MCF 10A (cell line): ENCODE measurements around the gene LYL1. TPM values are rescaled to one million over a fixed set of nuclear protein-coding genes. Genes with fewer than 3 reads are reported as not detected.
A peak's percentile ranks its signal among the peaks of the same experiment; 100 is the strongest.

ENCODE experiments used
- BruUV-seq: library from RNA; stranded (reverse); fragments of 400-500 nt; replicated peaks from 2 replicates; lab custom pipeline; 2021; lab: Mats Ljungman, UMichigan
- CTCF ChIA-PET: fragments of 300-600 bp; sonication (Branson Sonifier 250); formaldehyde crosslinking; extraction: SDS; loops from one replicate; lab custom pipeline; 2021; ENCODE audit warnings: antibody characterized with exemption, inconsistent platforms; lab: Yijun Ruan, JAX
- POLR2A ChIA-PET: fragments of 300-600, 350-650 bp; sonication (Branson Sonifier 250); formaldehyde crosslinking; extraction: SDS; loops from one replicate; lab custom pipeline; 2020; ENCODE audit warnings: antibody characterized with exemption, inconsistent platforms; lab: Yijun Ruan, JAX
- DNase-seq: peaks from one replicate; pipeline ENCODE4 v3.0.0-alpha.2; 2018; ENCODE audit not compliant: unreplicated experiment
- H3K27ac Mint-ChIP-seq: one replicate; pipeline ENCODE4 v1.8.0; 2022; ENCODE audit warnings: mild to moderate bottlenecking, low read depth, mixed read lengths; ENCODE audit not compliant: unreplicated experiment
- H3K27me3 Mint-ChIP-seq: one replicate; pipeline ENCODE4 v1.8.0; 2022; ENCODE audit warnings: mixed read lengths; ENCODE audit not compliant: insufficient read depth, unreplicated experiment
- H3K36me3 Mint-ChIP-seq: one replicate; pipeline ENCODE4 v1.8.0; 2022; ENCODE audit warnings: mild to moderate bottlenecking, moderate library complexity, mixed read lengths; ENCODE audit not compliant: insufficient read depth, unreplicated experiment
- H3K4me1 Mint-ChIP-seq: one replicate; pipeline ENCODE4 v1.8.0; 2022; ENCODE audit warnings: mixed read lengths; ENCODE audit not compliant: insufficient read depth, unreplicated experiment
- H3K4me3 Mint-ChIP-seq: one replicate; pipeline ENCODE4 v1.8.0; 2022; ENCODE audit warnings: mild to moderate bottlenecking, moderate library complexity, mixed read lengths; ENCODE audit not compliant: unreplicated experiment
- H3K9me3 Mint-ChIP-seq: one replicate; pipeline ENCODE4 v1.8.0; 2022; ENCODE audit warnings: mixed read lengths; ENCODE audit not compliant: unreplicated experiment
- intact Hi-C: fragments of 100-400 bp; cut with micrococcal nuclease; formaldehyde crosslinking; loops from 2 replicates; pipeline ENCODE4 v1.14.1; 2022
- total RNA-seq: library from RNA; stranded (reverse); gene quantifications from 2 replicates; pipeline ENCODE4 v1.2.3, GENCODE V29; 2022
- TF ChIP-seq, protein P1 (sequence below): fragments of 200-600 bp; IDR thresholded peaks from one replicate; pipeline ENCODE4 v1.8.0; 2022; ENCODE audit warnings: antibody characterized with exemption, mild to moderate bottlenecking; ENCODE audit not compliant: unreplicated experiment

Gene LYL1
- total RNA-seq, 1 experiment from 2014 or later: not detected

DNA sequence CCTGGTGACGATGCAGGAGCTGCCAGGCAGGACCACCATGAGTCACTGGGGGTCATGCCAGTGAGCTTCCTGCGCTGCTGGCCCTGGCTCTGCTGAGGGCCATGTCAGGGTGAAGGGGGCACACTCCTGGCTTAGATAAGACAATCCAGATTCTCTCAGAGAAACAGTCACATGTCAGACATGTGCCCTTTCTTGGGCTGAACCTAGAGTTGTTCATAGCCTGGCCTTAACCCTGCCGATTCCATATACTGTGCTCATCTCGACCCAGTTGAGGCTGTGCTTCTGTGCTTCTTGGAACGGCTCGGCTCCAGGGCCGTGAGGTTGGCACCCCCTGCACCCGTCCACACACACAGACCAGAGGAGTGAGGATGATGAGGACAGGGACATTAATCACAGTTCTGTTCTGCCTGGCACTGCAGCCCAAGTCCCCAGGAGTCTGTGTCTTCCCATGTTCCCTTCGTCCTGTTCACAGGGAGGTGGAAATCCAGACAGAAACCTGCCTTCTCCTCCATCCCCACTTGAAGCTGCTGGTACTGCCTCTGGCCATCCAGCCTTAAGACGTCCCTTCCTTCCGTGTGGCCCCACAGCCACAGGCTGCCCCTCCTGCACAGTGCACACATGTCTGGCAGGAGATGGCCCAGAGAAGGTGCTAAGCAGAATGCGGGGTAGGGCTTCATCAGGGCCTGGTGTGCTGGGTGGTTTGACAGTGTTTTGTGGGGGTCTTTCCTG, 50.0 kb downstream of the LYL1 start:
- Mint-ChIP-seq H3K4me1 (peaks cover 48% of the 10 kb centered on the region), H3K27me3 (no peaks in the 10 kb centered on the region), H3K36me3 (peaks cover 4% of the 10 kb centered on the region), H3K27ac (no peak overlapping the region), H3K4me3 (no peak overlapping the region), H3K9me3 (no peaks in the 10 kb centered on the region)
- TF ChIP-seq, protein P1, sequence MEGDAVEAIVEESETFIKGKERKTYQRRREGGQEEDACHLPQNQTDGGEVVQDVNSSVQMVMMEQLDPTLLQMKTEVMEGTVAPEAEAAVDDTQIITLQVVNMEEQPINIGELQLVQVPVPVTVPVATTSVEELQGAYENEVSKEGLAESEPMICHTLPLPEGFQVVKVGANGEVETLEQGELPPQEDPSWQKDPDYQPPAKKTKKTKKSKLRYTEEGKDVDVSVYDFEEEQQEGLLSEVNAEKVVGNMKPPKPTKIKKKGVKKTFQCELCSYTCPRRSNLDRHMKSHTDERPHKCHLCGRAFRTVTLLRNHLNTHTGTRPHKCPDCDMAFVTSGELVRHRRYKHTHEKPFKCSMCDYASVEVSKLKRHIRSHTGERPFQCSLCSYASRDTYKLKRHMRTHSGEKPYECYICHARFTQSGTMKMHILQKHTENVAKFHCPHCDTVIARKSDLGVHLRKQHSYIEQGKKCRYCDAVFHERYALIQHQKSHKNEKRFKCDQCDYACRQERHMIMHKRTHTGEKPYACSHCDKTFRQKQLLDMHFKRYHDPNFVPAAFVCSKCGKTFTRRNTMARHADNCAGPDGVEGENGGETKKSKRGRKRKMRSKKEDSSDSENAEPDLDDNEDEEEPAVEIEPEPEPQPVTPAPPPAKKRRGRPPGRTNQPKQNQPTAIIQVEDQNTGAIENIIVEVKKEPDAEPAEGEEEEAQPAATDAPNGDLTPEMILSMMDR: no peak
- intact Hi-C loops: no loop called here
- POLR2A ChIA-PET: interaction anchor here (1.0 kb wide), 1 partner anchor 24 kb away, joined by 3 read pairs; no protein-coding TSS in a partner anchor
- no peak for DNase-seq
- CTCF ChIA-PET: interaction anchor here (0.6 to 13.3 kb wide), 3 partner anchors 9 to 72 kb away, joined by 3 to 334 read pairs (median 18); no protein-coding TSS in a partner anchor
- no TSS peak for BruUV-seq

DNA sequence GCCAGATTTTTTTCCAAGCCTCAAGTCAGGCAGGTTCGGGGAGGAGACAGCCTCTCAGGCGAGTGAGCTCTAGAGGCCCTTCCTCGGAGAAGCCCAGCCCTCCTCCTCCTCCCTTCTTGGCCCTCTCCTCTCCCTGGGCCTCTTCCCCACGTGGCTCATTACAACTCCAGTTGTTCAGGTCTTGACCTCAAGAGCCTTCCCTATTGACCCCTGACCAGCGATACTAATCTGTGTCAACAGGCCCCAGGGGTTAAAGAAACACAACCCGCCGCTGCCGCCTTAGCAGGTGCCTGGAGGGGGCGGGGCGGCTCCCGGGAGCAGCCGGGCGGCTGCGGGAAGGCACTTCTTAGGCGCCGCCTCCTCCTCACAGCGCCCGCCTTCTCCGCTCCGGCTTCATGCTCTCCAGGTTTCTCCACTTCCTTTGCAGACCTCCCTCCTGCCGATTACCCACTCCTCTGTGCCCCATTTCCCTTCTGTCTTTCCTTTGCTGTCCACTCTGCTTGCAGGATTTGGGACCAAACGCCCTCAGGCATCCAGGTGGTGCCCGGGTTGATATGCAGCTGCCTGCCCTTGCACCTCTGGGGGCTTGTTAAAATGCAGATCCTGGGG, 51.0 kb downstream of the LYL1 start:
- peak; percentile 63 for DNase-seq
- TF ChIP-seq, protein P1: no peak
- Mint-ChIP-seq H3K4me3 (peak overlapping the region; percentile 10), H3K27me3 (no peaks in the 10 kb centered on the region), H3K4me1 (peaks cover 48% of the 10 kb centered on the region), H3K9me3 (no peaks in the 10 kb centered on the region), H3K36me3 (peaks cover 4% of the 10 kb centered on the region), H3K27ac (no peak overlapping the region)
- ChIA-PET CTCF (interaction anchor here (0.6 to 13.3 kb wide), 7 partner anchors 10 to 1143 kb away, joined by 3 to 334 read pairs (median 3); no protein-coding TSS in a partner anchor), POLR2A (interaction anchor here (0.7 to 1.0 kb wide), 2 partner anchors 9 to 23 kb away, joined by 3 read pairs; no protein-coding TSS in a partner anchor)
- no TSS peak for BruUV-seq
- intact Hi-C loops: no loop called here

DNA sequence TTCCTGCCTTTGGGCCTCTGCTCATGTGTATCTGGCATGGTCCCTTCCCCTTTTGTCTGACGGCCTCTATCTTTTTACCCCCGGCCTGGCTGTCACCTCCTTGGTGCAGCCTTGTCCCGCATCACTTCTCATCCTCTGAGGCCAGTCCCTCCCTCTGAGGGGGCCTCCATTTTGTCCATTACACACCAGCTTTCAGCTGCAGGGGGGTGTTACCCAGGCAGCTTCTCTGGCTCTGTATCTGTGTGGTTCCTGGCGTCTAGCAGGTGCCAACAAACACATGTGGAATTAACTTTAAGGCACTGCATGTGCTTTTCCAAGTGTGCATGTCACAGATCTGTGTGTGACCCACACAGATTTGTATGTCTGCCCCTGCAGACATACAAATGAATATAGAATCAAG, 52.4 kb downstream of the LYL1 start:
- H3K4me1 Mint-ChIP-seq: peaks cover 39% of the 10 kb centered on the region
- CTCF ChIA-PET: interaction anchor here (0.6 to 2.3 kb wide), 6 partner anchors 17 to 404 kb away, joined by 3 to 5 read pairs (median 3); no protein-coding TSS in a partner anchor
- H3K27ac Mint-ChIP-seq: no peak overlapping the region
- H3K4me3 Mint-ChIP-seq: no peak overlapping the region
- peaks cover 4% of the 10 kb centered on the region for H3K36me3 Mint-ChIP-seq
- no peak for DNase-seq
- intact Hi-C loops: no loop called here
- no TSS peak for BruUV-seq
- POLR2A ChIA-PET: no interaction called here
- H3K9me3 Mint-ChIP-seq: no peaks in the 10 kb centered on the region
- no peaks in the 10 kb centered on the region for H3K27me3 Mint-ChIP-seq
- TF ChIP-seq, protein P1: no peak

Other genes starting within 250 kb of the LYL1 start
- gene DNASE2, start 221.4 kb downstream of the LYL1 start, total RNA-seq: 26.7 and 28.7 TPM in 2 replicates
- gene KLF1, start 215.7 kb downstream of the LYL1 start, total RNA-seq: not detected in 2 replicates
- 22.9 and 38.0 TPM in 2 replicates for gene GCDH, start 211.7 kb downstream of the LYL1 start, total RNA-seq
- 0.83 and 0.91 TPM in 2 replicates for gene SYCE2, start 183.6 kb downstream of the LYL1 start, total RNA-seq
- 78.6 and 107 TPM in 2 replicates for gene FARSA, start 169.1 kb downstream of the LYL1 start, total RNA-seq
- 792 and 1,042 TPM in 2 replicates for gene CALR, start 164.2 kb downstream of the LYL1 start, total RNA-seq
- gene RAD23A, start 157.0 kb downstream of the LYL1 start, total RNA-seq: 197 and 219 TPM in 2 replicates
- 44.4 and 47.5 TPM in 2 replicates for gene GADD45GIP1, start 145.6 kb downstream of the LYL1 start, total RNA-seq
- gene DAND5, start 133.3 kb downstream of the LYL1 start, total RNA-seq: not detected in 2 replicates
- 26.9 and 27.2 TPM in 2 replicates for gene NFIX, start 107.4 kb downstream of the LYL1 start, total RNA-seq
- 47.5 and 63.2 TPM in 2 replicates for gene TRMT1, start 13.9 kb upstream of the LYL1 start, total RNA-seq
- 55.9 and 67.3 TPM in 2 replicates for gene NACC1, start 15.4 kb upstream of the LYL1 start, total RNA-seq
- gene STX10, start 47.5 kb upstream of the LYL1 start, total RNA-seq: 35.2 and 37.9 TPM in 2 replicates
- 63.0 and 92.3 TPM in 2 replicates for gene IER2, start 47.6 kb upstream of the LYL1 start, total RNA-seq